SJCRH30 (cell line): Measurements from ENCODE around the gene ENTHD1. TPM values are rescaled to one million over a fixed set of nuclear protein-coding genes. Genes with fewer than 3 reads are reported as not detected.

Experiments
- DNase-seq, 2 experiments: peaks; one replicate each; pipeline ENCODE4 v3.0.0-alpha.2; 2015 to 2020
- H3K27ac ChIP-seq: fragments of 250-450 bp; sonication (Bioruptor Pico); 2 replicates; pipeline ENCODE4 v1.5.1; 2020; ENCODE audit warnings: mild to moderate bottlenecking, moderate library complexity
- H3K27me3 ChIP-seq: fragments of 250-450 bp; sonication (Bioruptor Pico); 2 replicates; pipeline ENCODE4 v1.5.1; 2020; ENCODE audit warnings: mild to moderate bottlenecking, moderate library complexity
- H3K36me3 ChIP-seq: fragments of 250-450 bp; sonication (Bioruptor Pico); 2 replicates; pipeline ENCODE4 v1.5.1; 2020; ENCODE audit warnings: mild to moderate bottlenecking, moderate library complexity
- H3K4me1 ChIP-seq: fragments of 250-450 bp; sonication (Bioruptor Pico); 2 replicates; pipeline ENCODE4 v1.5.1; 2020; ENCODE audit warnings: mild to moderate bottlenecking, moderate library complexity
- H3K4me3 ChIP-seq: fragments of 250-450 bp; sonication (Bioruptor Pico); 2 replicates; pipeline ENCODE4 v1.5.1; 2020; ENCODE audit warnings: mild to moderate bottlenecking, moderate library complexity
- H3K9me3 ChIP-seq: fragments of 250-450 bp; sonication (Bioruptor Pico); replicated peaks from 2 replicates; pipeline ENCODE4 v1.5.1; 2020; ENCODE audit warnings: mild to moderate bottlenecking, moderate library complexity
- total RNA-seq: library from RNA; depleted of rRNA; stranded (reverse); fragments of >200 nt; shearing (Covaris generic); gene quantifications from 2 replicates; pipeline ENCODE4 v1.2.3, GENCODE V29; 2014

Gene ENTHD1
- total RNA-seq, 1 experiment from 2014 or later = not detected

- H3K27me3 ChIP-seq = no peaks in the 10 kb centered on the region
- no peak for DNase-seq
Measured at GRCh38 chr22:39773503-39773902, 120.1 kb downstream of the ENTHD1 start.

GRCh38 chr22:39771486-39771885 lies 122.1 kb downstream of the ENTHD1 start:
- H3K9me3 ChIP-seq = no peaks in the 10 kb centered on the region
- no peak overlapping the region for H3K27ac ChIP-seq
- no peaks in the 10 kb centered on the region for H3K36me3 ChIP-seq
- DNase-seq = no peak
- H3K4me3 ChIP-seq = no peak overlapping the region
- no peaks in the 10 kb centered on the region for H3K4me1 ChIP-seq
- no peaks in the 10 kb centered on the region for H3K27me3 ChIP-seq

More at GRCh38 chr22:39773503-39773902, 120.1 kb downstream of the ENTHD1 start:
- Histone ChIP-seq H3K4me3 (no peak overlapping the region), H3K27ac (no peak overlapping the region), H3K9me3 (no peaks in the 10 kb centered on the region), H3K4me1 (no peaks in the 10 kb centered on the region), H3K36me3 (no peaks in the 10 kb centered on the region)

- H3K27ac ChIP-seq = no peak overlapping the region
- no peaks in the 10 kb centered on the region for H3K36me3 ChIP-seq
- no peak for DNase-seq
- no peaks in the 10 kb centered on the region for H3K4me1 ChIP-seq
- H3K4me3 ChIP-seq = no peak overlapping the region
- no peaks in the 10 kb centered on the region for H3K9me3 ChIP-seq
- H3K27me3 ChIP-seq = no peaks in the 10 kb centered on the region
Measured at GRCh38 chr22:39765661-39766060, 127.9 kb downstream of the ENTHD1 start.

- H3K9me3 ChIP-seq = no peaks in the 10 kb centered on the region
- no peaks in the 10 kb centered on the region for H3K4me1 ChIP-seq
- no peak overlapping the region for H3K4me3 ChIP-seq
- H3K27me3 ChIP-seq = no peaks in the 10 kb centered on the region
- H3K36me3 ChIP-seq = no peaks in the 10 kb centered on the region
- no peak for DNase-seq
- H3K27ac ChIP-seq = no peak overlapping the region
Measured at GRCh38 chr22:39765046-39765445, 128.5 kb downstream of the ENTHD1 start.

- Histone ChIP-seq H3K9me3 (no peaks in the 10 kb centered on the region), H3K27me3 (no peaks in the 10 kb centered on the region), H3K27ac (no peak overlapping the region), H3K4me1 (no peaks in the 10 kb centered on the region), H3K4me3 (no peak overlapping the region), H3K36me3 (no peaks in the 10 kb centered on the region)
- DNase-seq = no peak
Measured at GRCh38 chr22:39763276-39763675, 130.3 kb downstream of the ENTHD1 start.

GRCh38 chr22:39750759-39751158 lies 142.8 kb downstream of the ENTHD1 start:
- Histone ChIP-seq H3K27ac (no peak overlapping the region), H3K9me3 (no peaks in the 10 kb centered on the region), H3K4me3 (no peak overlapping the region), H3K27me3 (peaks cover 2% of the 10 kb centered on the region; the same call in 1 of the 2 replicates), H3K4me1 (no peaks in the 10 kb centered on the region), H3K36me3 (no peaks in the 10 kb centered on the region)
- no peak for DNase-seq

- Histone ChIP-seq H3K4me3 (no peak overlapping the region), H3K27me3 (peaks cover 2% of the 10 kb centered on the region; the same call in 1 of the 2 replicates), H3K27ac (no peak overlapping the region), H3K36me3 (no peaks in the 10 kb centered on the region), H3K9me3 (no peaks in the 10 kb centered on the region), H3K4me1 (no peaks in the 10 kb centered on the region)
- no peak for DNase-seq
Measured at GRCh38 chr22:39748877-39749276, 144.7 kb downstream of the ENTHD1 start.

- Histone ChIP-seq H3K36me3 (no peaks in the 10 kb centered on the region), H3K27ac (no peak overlapping the region), H3K27me3 (peaks cover 2% of the 10 kb centered on the region; the same call in 1 of the 2 replicates)
Measured at GRCh38 chr22:39746600-39747262, 146.8 kb downstream of the ENTHD1 start.

GRCh38 chr22:39745789-39746188 lies 147.8 kb downstream of the ENTHD1 start:
- Histone ChIP-seq H3K36me3 (no peaks in the 10 kb centered on the region), H3K4me3 (no peak overlapping the region), H3K4me1 (no peaks in the 10 kb centered on the region), H3K9me3 (no peaks in the 10 kb centered on the region), H3K27me3 (peaks cover 2% of the 10 kb centered on the region; the same call in 1 of the 2 replicates), H3K27ac (no peak overlapping the region)
- DNase-seq = no peak

More at GRCh38 chr22:39746600-39747262, 146.8 kb downstream of the ENTHD1 start:
- DNase-seq = no peak
- no peaks in the 10 kb centered on the region for H3K4me1 ChIP-seq
- no peak overlapping the region for H3K4me3 ChIP-seq
- no peaks in the 10 kb centered on the region for H3K9me3 ChIP-seq

- Histone ChIP-seq H3K4me1 (no peaks in the 10 kb centered on the region), H3K36me3 (no peaks in the 10 kb centered on the region), H3K4me3 (no peak overlapping the region), H3K27me3 (peaks cover 2% of the 10 kb centered on the region; the same call in 1 of the 2 replicates), H3K27ac (no peak overlapping the region), H3K9me3 (no peaks in the 10 kb centered on the region)
- DNase-seq = no peak
Measured at GRCh38 chr22:39744353-39744752, 149.2 kb downstream of the ENTHD1 start.

- H3K4me3 ChIP-seq = no peak overlapping the region
- H3K36me3 ChIP-seq = no peaks in the 10 kb centered on the region
- no peak for DNase-seq
- no peaks in the 10 kb centered on the region for H3K4me1 ChIP-seq
- no peak overlapping the region for H3K27ac ChIP-seq
- peaks cover 2% of the 10 kb centered on the region; the same call in 1 of the 2 replicates for H3K27me3 ChIP-seq
- H3K9me3 ChIP-seq = no peaks in the 10 kb centered on the region
Measured at GRCh38 chr22:39743935-39744334, 149.6 kb downstream of the ENTHD1 start.

GRCh38 chr22:39739338-39740027 lies 154.1 kb downstream of the ENTHD1 start:
- Histone ChIP-seq H3K27ac (no peak overlapping the region), H3K4me3 (no peak overlapping the region), H3K27me3 (no peaks in the 10 kb centered on the region), H3K9me3 (no peaks in the 10 kb centered on the region), H3K4me1 (no peaks in the 10 kb centered on the region), H3K36me3 (no peaks in the 10 kb centered on the region)
- no peak for DNase-seq

- H3K4me1 ChIP-seq = no peaks in the 10 kb centered on the region
Measured at GRCh38 chr22:39738746-39739145, 154.8 kb downstream of the ENTHD1 start.

GRCh38 chr22:39735776-39736175 lies 157.8 kb downstream of the ENTHD1 start:
- no peak for DNase-seq
- Histone ChIP-seq H3K27me3 (no peaks in the 10 kb centered on the region), H3K4me3 (no peak overlapping the region), H3K27ac (no peak overlapping the region), H3K36me3 (no peaks in the 10 kb centered on the region), H3K4me1 (no peaks in the 10 kb centered on the region), H3K9me3 (no peaks in the 10 kb centered on the region)

More at GRCh38 chr22:39738746-39739145, 154.8 kb downstream of the ENTHD1 start:
- no peaks in the 10 kb centered on the region for H3K9me3 ChIP-seq
- H3K36me3 ChIP-seq = no peaks in the 10 kb centered on the region
- no peak overlapping the region for H3K4me3 ChIP-seq
- DNase-seq = no peak
- no peaks in the 10 kb centered on the region for H3K27me3 ChIP-seq
- H3K27ac ChIP-seq = no peak overlapping the region

GRCh38 chr22:39734866-39735265 lies 158.7 kb downstream of the ENTHD1 start:
- Histone ChIP-seq H3K4me3 (no peak overlapping the region), H3K4me1 (no peaks in the 10 kb centered on the region), H3K27ac (no peak overlapping the region), H3K36me3 (no peaks in the 10 kb centered on the region), H3K27me3 (no peaks in the 10 kb centered on the region), H3K9me3 (no peaks in the 10 kb centered on the region)
- no peak for DNase-seq
